LNCaP clone FGC (cell line): Measurements from ENCODE around the gene SLC7A10.

Source experiments
- DNase-seq: peaks from one replicate; pipeline ENCODE4 v3.0.0-alpha.2; 2011; ENCODE audit warnings: low read depth
- H3K4me3 ChIP-seq: 2 replicates; pipeline ENCODE4 v1.5.1; 2011; ENCODE audit warnings: mild to moderate bottlenecking, low read depth, low read length, control low read depth
- TF ChIP-seq, protein P1 (sequence below): IDR thresholded peaks from 2 replicates; pipeline ENCODE4 v1.5.1; 2012; ENCODE audit warnings: mild to moderate bottlenecking; ENCODE audit not compliant: control insufficient read depth, insufficient read depth; ENCODE audit errors: extremely low read depth

SLC7A10 gene

DNA sequence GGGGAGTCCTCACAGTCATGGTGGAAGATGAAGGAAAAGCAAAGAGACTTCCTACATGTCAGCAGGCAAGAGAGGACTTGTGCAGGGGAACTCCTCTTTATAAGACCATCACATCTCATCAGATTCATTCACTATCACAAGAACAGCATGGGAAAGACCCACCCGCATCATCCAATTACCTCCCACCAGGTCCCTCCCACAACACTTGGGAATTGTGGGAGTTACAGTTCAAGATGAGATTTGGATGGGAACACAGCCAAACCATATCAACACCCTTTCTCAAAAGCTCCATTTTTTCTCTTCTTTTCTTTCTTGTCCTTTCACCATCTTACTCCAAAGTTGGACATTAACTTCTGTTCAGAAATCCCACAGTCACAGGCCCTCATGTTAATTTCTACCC is 36.2 kb downstream of the SLC7A10 start:
- DNase-seq, result no peak
- H3K4me3 ChIP-seq, result no peak overlapping the region
- TF ChIP-seq, protein P1, sequence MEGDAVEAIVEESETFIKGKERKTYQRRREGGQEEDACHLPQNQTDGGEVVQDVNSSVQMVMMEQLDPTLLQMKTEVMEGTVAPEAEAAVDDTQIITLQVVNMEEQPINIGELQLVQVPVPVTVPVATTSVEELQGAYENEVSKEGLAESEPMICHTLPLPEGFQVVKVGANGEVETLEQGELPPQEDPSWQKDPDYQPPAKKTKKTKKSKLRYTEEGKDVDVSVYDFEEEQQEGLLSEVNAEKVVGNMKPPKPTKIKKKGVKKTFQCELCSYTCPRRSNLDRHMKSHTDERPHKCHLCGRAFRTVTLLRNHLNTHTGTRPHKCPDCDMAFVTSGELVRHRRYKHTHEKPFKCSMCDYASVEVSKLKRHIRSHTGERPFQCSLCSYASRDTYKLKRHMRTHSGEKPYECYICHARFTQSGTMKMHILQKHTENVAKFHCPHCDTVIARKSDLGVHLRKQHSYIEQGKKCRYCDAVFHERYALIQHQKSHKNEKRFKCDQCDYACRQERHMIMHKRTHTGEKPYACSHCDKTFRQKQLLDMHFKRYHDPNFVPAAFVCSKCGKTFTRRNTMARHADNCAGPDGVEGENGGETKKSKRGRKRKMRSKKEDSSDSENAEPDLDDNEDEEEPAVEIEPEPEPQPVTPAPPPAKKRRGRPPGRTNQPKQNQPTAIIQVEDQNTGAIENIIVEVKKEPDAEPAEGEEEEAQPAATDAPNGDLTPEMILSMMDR, result no peak

DNA sequence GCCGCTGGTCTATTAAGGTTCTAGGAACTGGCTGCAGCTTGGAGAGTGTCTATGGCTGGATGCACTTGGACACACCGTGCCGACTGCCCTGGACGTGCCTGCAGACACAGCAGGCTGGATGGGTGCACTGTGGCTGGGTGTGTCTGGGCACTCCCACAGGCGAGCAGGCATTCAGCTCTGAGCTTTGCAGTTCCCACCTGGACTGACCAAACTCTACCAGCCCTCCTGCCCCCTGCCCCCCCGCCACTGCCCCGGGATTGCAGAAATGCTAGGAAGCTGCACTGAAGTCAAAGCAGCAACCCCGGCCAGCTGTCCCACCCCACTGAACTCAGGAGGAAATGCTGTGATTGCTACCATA is 38.5 kb downstream of the SLC7A10 start:
- no peak overlapping the region for H3K4me3 ChIP-seq
- DNase-seq, result no peak
- TF ChIP-seq, protein P1, result no peak

GRCh38 chr19:33186431-33187182 is 39.0 kb downstream of the SLC7A10 start:
- H3K4me3 ChIP-seq, result no peak overlapping the region
- no peak for DNase-seq
- TF ChIP-seq, protein P1, result no peak

- TF ChIP-seq, protein P1, result peak; percentile 23
- H3K4me3 ChIP-seq, result peak overlapping the region; percentile 64
- no peak for DNase-seq
These were observed 48.2 kb downstream of the SLC7A10 start for GRCh38 chr19:33177417-33177979.

DNA sequence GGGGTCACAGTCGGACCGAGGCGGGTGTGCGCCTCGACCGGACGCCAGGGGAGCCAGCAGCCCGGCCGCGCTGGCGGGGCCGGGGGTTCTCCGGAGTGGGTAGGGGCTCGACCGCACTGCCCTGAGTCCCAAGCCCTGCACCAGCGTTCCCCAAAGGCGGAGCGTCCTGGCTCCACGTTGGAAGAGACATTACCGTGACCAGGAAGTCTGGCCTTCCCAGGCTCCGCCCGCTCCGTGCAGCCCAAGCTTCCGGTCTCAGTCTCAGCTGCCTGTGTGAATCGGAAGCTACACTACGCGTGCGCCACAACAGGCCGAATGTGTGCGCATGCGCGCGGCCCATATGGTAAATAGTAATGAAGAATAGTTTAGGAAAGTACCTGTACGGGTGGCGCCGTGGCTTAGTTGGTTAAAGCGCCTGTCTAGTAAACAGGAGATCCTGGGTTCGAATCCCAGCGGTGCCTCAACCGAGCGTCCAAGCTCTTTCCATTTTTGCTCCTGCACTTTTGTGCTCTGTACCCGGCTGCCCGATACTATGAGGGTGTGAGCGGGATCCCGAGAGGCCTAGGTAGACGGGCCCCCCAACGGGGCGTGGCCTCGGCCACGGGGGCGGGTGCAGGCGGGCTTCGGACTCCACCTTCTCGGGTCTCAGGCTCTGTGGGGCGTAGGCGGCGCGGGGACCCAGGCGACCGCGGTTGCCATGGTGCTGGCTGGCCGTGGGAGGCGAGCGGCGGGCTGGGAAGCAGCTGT is 48.8 kb downstream of the SLC7A10 start:
- peak; percentile 94 for DNase-seq
- TF ChIP-seq, protein P1, result no peak
- H3K4me3 ChIP-seq, result peak overlapping the region; percentile 92

GRCh38 chr19:33175886-33176669 is 49.6 kb downstream of the SLC7A10 start:
- DNase-seq, result no peak
- TF ChIP-seq, protein P1, result no peak
- peak overlapping the region; percentile 92 for H3K4me3 ChIP-seq
